Endothelial cell of umbilical vein (primary cell): ENCODE measurements around the gene ADD1. TPM values are rescaled to one million over a fixed set of nuclear protein-coding genes. Genes with fewer than 3 reads are reported as not detected.

Experiments used
- BruUV-seq: library from RNA; stranded (reverse); fragments of 400-500 nt; replicated peaks from 2 replicates; lab custom pipeline; 2021; lab: Mats Ljungman, UMichigan
- CTCF ChIA-PET: fragments of 300-600, 350-600 bp; sonication (Branson Sonifier 250); formaldehyde crosslinking; loops from one replicate; lab custom pipeline; 2021; ENCODE audit warnings: antibody characterized with exemption, inconsistent platforms; lab: Charles Lee
- POLR2A ChIA-PET: fragments of 300-600, 350-600 bp; sonication (Branson Sonifier 250); formaldehyde crosslinking; loops from one replicate; lab custom pipeline; 2021; ENCODE audit warnings: antibody characterized with exemption, inconsistent platforms; lab: Charles Lee
- DNase-seq: peaks from one replicate; pipeline ENCODE4 v3.0.0-alpha.2; 2011; ENCODE audit warnings: low read depth, low spot score
- FAIRE-seq: peaks from 2 replicates; lab custom pipeline; 2011; peaks lifted over from hg19 to GRCh38; lab: Jason Lieb, UNC
- H2AFZ ChIP-seq: 2 replicates; pipeline ENCODE4 v1.6.0; 2012; ENCODE audit warnings: low read depth, low read length, control low read depth, inconsistent platforms
- H3K27ac ChIP-seq: 2 replicates; pipeline ENCODE4 v1.5.1; 2011; ENCODE audit warnings: low read depth, mild to moderate bottlenecking, control low read depth, low read length, moderate library complexity; ENCODE audit not compliant: insufficient read depth
- H3K27me3 ChIP-seq, 2 experiments: 2 replicates each; pipeline versions ENCODE4 v1.6.0 to v1.6.1; 2011; ENCODE audit warnings: low read length in 2 of 2, mixed read lengths in 1 of 2; ENCODE audit not compliant: control insufficient read depth in 2 of 2, insufficient read depth in 2 of 2
- H3K36me3 ChIP-seq, 2 experiments: 2 replicates in 1 of 2; 3 replicates in 1 of 2; pipeline ENCODE4 v1.5.1; 2011; ENCODE audit warnings: low read length in 2 of 2, mild to moderate bottlenecking in 1 of 2, moderate library complexity in 1 of 2; ENCODE audit not compliant: control insufficient read depth in 2 of 2, insufficient read depth in 2 of 2; ENCODE audit errors: extremely low read depth in 1 of 2
- H3K4me1 ChIP-seq: 3 replicates; pipeline ENCODE4 v1.5.1; 2011; ENCODE audit warnings: mild to moderate bottlenecking, low read length; ENCODE audit not compliant: control insufficient read depth, insufficient read depth; ENCODE audit errors: extremely low read depth
- H3K4me2 ChIP-seq: 2 replicates; pipeline ENCODE4 v1.6.1; 2011; ENCODE audit warnings: low read length, control low read depth, mixed read lengths; ENCODE audit not compliant: insufficient read depth
- H3K4me3 ChIP-seq, 3 experiments: fragments of 200-600 bp in 1 of 3; sonication (generic), shearing (Covaris generic) in 1 of 3; replicated peaks in 1 of 3; 2 replicates each; pipeline ENCODE4 v1.5.1; 2011 to 2016; ENCODE audit warnings: control low read depth in 3 of 3, low read length in 3 of 3, mild to moderate bottlenecking in 2 of 3, inconsistent platforms in 1 of 3, low read depth in 1 of 3, moderate library complexity in 1 of 3; ENCODE audit not compliant: insufficient read depth in 1 of 3
- H3K79me2 ChIP-seq: 2 replicates; pipeline ENCODE4 v1.6.0; 2012; ENCODE audit warnings: low read length, inconsistent platforms; ENCODE audit not compliant: control insufficient read depth, insufficient read depth
- H3K9ac ChIP-seq: replicated peaks from 2 replicates; pipeline ENCODE3; 2011; ENCODE audit warnings: low read length, control low read depth; ENCODE audit not compliant: insufficient read depth; ENCODE audit errors: extremely low read depth
- H3K9me1 ChIP-seq: replicated peaks from 3 replicates; pipeline ENCODE4 v1.6.0; 2011; ENCODE audit warnings: mild to moderate bottlenecking, low read length; ENCODE audit not compliant: control insufficient read depth, insufficient read depth; ENCODE audit errors: extremely low read depth
- H3K9me3 ChIP-seq: replicated peaks from 2 replicates; pipeline ENCODE4 v1.5.1; 2012; ENCODE audit warnings: low read length, inconsistent platforms; ENCODE audit not compliant: control insufficient read depth, insufficient read depth
- H4K20me1 ChIP-seq: replicated peaks from 2 replicates; pipeline ENCODE3; 2011; ENCODE audit warnings: mild to moderate bottlenecking, low read length; ENCODE audit not compliant: control insufficient read depth, insufficient read depth; ENCODE audit errors: extremely low read depth
- GATA2 ChIP-seq: IDR thresholded peaks from 2 replicates; pipeline ENCODE4 v1.7.0; 2011; ENCODE audit warnings: low read depth, mild to moderate bottlenecking, moderate library complexity, mixed read lengths, low read length; ENCODE audit not compliant: insufficient read length, insufficient read depth
- POLR2A ChIP-seq: IDR thresholded peaks from 2 replicates; pipeline ENCODE4 v1.6.1; 2012; ENCODE audit warnings: low read depth, mild to moderate bottlenecking, control low read depth, low read length
- POLR2AphosphoS5 ChIP-seq: IDR thresholded peaks from 2 replicates; pipeline ENCODE4 v1.6.1; 2012; ENCODE audit warnings: low read depth, mild to moderate bottlenecking, control low read depth, low read length, moderate library complexity; ENCODE audit not compliant: insufficient read depth
- dilution Hi-C: fragments of 300-500 bp; cut with MboI; formaldehyde crosslinking; loops from one replicate; pipeline ENCODE4 v1.15.0; 2019; ENCODE audit warnings: low sequenced_read_pairs; ENCODE audit not compliant: extremely low pct_ligation_motif_present
- intact Hi-C: fragments of 100-400 bp; cut with micrococcal nuclease; formaldehyde crosslinking; loops from one replicate; pipeline ENCODE4 v1.10.0; 2022
- polyA plus RNA-seq, 4 experiments: library from polyadenylated mRNA; depleted of rRNA in 3 of 4; stranded (reverse) in 3 of 4; unstranded in 1 of 4; fragments of >200 nt; gene quantifications; 2 replicates each; pipeline versions ENCODE4 v1.2.1 to v1.2.3, GENCODE V29; 2011 to 2012; ENCODE audit warnings: missing spikeins in 1 of 4
- total RNA-seq: library from RNA; stranded (reverse); gene quantifications from 2 replicates; pipeline ENCODE4 v1.2.3, GENCODE V29; 2021
- TF ChIP-seq, protein P1 (sequence below), 2 donors: IDR thresholded peaks; 1 replicate in 1 of 2; 2 replicates in 1 of 2; pipeline ENCODE4 v1.5.1; 2011; ENCODE audit warnings: low read length in 2 of 2, mild to moderate bottlenecking in 2 of 2, moderate library complexity in 2 of 2, control low read depth in 1 of 2, inconsistent platforms in 1 of 2, low read depth in 1 of 2; ENCODE audit not compliant: insufficient read depth in 1 of 2; ENCODE audit errors: extremely low read depth in 1 of 2

ADD1 gene
- total and polyA plus RNA-seq, 2 donors (not counting 3 experiments of a cell fraction or from before 2014, with no cell fraction given) = 219 to 305 TPM

DNA sequence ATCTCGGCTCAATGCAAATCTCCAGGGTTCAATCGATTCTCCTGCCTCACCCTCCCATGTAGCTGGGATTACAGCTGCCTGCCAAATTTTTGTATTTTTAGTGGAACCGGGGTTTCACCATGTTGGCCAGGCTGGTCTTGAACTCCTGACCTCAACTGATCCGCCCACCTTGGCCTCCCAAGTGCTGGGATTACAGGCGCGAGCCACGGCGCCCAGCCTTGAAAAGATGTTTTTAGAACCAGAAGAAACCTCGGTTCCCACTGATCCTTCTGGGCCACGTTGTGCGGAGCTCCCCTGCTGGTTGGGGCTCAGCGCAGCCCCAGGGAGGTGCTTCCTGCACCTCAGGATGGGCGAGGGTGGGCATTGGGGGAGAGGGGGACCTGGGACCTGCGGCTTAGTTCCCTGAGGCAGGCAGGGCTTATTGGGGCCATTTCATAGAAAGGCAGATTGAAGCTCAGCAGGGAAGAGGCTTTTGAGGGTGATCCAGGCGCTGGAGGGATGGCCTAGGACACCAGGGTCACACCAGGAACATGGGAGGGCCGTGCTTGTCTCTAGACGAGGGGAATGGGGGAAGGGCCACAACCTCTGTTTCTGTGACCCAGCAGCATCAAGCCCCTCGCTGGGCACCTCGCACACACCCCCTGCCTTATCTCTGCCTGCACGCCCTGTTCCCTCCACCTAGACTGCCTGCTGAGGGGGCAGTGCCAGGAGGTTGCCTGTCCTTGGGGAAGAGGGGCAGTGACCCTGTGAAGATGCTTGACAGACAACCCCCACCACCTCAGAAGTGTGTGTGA lies 6.3 kb upstream of the ADD1 start:
- BruUV-seq = no TSS peak
- intact Hi-C loops = no loop called here
- POLR2A ChIA-PET = no interaction called here
- no peak for DNase-seq
- CTCF ChIA-PET = no interaction called here
- TF ChIP-seq POLR2A = no peak
- TF ChIP-seq, protein P1, sequence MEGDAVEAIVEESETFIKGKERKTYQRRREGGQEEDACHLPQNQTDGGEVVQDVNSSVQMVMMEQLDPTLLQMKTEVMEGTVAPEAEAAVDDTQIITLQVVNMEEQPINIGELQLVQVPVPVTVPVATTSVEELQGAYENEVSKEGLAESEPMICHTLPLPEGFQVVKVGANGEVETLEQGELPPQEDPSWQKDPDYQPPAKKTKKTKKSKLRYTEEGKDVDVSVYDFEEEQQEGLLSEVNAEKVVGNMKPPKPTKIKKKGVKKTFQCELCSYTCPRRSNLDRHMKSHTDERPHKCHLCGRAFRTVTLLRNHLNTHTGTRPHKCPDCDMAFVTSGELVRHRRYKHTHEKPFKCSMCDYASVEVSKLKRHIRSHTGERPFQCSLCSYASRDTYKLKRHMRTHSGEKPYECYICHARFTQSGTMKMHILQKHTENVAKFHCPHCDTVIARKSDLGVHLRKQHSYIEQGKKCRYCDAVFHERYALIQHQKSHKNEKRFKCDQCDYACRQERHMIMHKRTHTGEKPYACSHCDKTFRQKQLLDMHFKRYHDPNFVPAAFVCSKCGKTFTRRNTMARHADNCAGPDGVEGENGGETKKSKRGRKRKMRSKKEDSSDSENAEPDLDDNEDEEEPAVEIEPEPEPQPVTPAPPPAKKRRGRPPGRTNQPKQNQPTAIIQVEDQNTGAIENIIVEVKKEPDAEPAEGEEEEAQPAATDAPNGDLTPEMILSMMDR (IDR thresholded peaks at IDR 0.05; ENCODE audit: extremely low read depth in 1 of 2, insufficient read depth in 1 of 2, low read depth in 1 of 2, low read length in 2 of 2) = peak in 1 of 2 donors; percentile 7
- dilution Hi-C loops = no loop called here
- Histone ChIP-seq H3K4me3 (no peak overlapping the region), H2AFZ (no peak overlapping the region), H3K79me2 (no peaks in the 10 kb centered on the region), H3K27me3 (no peaks in the 10 kb centered on the region), H3K4me2 (peak overlapping the region; percentile 72), H3K4me1 (peaks cover 17% of the 10 kb centered on the region), H3K27ac (peak overlapping the region; percentile 40), H4K20me1 (no peaks in the 10 kb centered on the region), H3K9ac (peak overlapping the region; percentile 44), H3K9me1 (no peaks in the 10 kb centered on the region), H3K9me3 (no peaks in the 10 kb centered on the region), H3K36me3 (peaks cover 5 to 13% of the 10 kb centered on the region in 2 experiments)
- FAIRE-seq = peak; percentile 4

GRCh38 chr4:2837904-2838496 lies 5.6 kb upstream of the ADD1 start:
- H2AFZ ChIP-seq = no peak overlapping the region
- DNase-seq = peak; percentile 79

More at GRCh38 chr4:2837904-2838496, 5.6 kb upstream of the ADD1 start:
- Histone ChIP-seq H3K9me1 (no peaks in the 10 kb centered on the region), H4K20me1 (no peaks in the 10 kb centered on the region), H3K79me2 (no peaks in the 10 kb centered on the region), H3K4me3 (peak overlapping the region in 1 of 3 experiments; percentile 13), H3K27me3 (no peaks in the 10 kb centered on the region), H3K4me1 (peaks cover 22% of the 10 kb centered on the region), H3K36me3 (peaks cover 5 to 13% of the 10 kb centered on the region in 2 experiments), H3K27ac (peak overlapping the region; percentile 40), H3K9ac (peak overlapping the region; percentile 44), H3K9me3 (no peaks in the 10 kb centered on the region), H3K4me2 (peak overlapping the region; percentile 72)
- dilution Hi-C loops = no loop called here
- peak; percentile 98 for FAIRE-seq
- CTCF ChIA-PET = interaction anchor here (2.5 kb wide), 1 partner anchor 74 kb away, joined by 7 read pairs; no protein-coding TSS in a partner anchor
- no TSS peak for BruUV-seq
- POLR2A ChIA-PET = no interaction called here
- intact Hi-C loops = no loop called here
- peak; percentile 69 for TF ChIP-seq POLR2A
- TF ChIP-seq GATA2 = no peak
- TF ChIP-seq POLR2AphosphoS5 = peak; percentile 49
